Neural cell (in vitro differentiated cells): ENCODE data around the gene TROAP.

Source experiments
- CTCF ChIP-seq: fragments of 450-650 bp; IDR thresholded peaks from 2 replicates; pipeline ENCODE4 v1.5.1; 2014; ENCODE audit warnings: antibody characterized with exemption, mild to moderate bottlenecking, moderate library complexity; ENCODE audit not compliant: poor library complexity, severe bottlenecking
- EP300 ChIP-seq: fragments of 450-650 bp; conservative IDR thresholded peaks from 2 replicates; pipeline ENCODE4 v1.6.1; 2014; ENCODE audit warnings: antibody characterized with exemption, mild to moderate bottlenecking, moderate library complexity; ENCODE audit not compliant: poor library complexity, severe bottlenecking
- EZH2 ChIP-seq: fragments of 200-600, 300-800 bp; shearing (Covaris generic), sonication (generic); IDR thresholded peaks from 2 replicates; pipeline ENCODE4 v1.6.1; 2014; ENCODE audit warnings: antibody characterized with exemption, low read length, borderline replicate concordance, mild to moderate bottlenecking; ENCODE audit not compliant: insufficient read depth, poor library complexity, severe bottlenecking
- POLR2AphosphoS5 ChIP-seq: IDR thresholded peaks from 2 replicates; pipeline ENCODE4 v1.6.1; 2012
- RAD21 ChIP-seq: fragments of 450-650 bp; conservative IDR thresholded peaks from 2 replicates; pipeline ENCODE4 v1.6.1; 2014; ENCODE audit warnings: antibody characterized with exemption, mild to moderate bottlenecking, moderate library complexity

GRCh38 chr12:49288412-49288853 lies 34.6 kb upstream of the TROAP start:
- TF ChIP-seq CTCF (peak; percentile 95), EZH2 (no peak), RAD21 (peak; percentile 92), POLR2AphosphoS5 (no peak), EP300 (no peak)
